ENCODE results near the gene RNF182.

DNA sequence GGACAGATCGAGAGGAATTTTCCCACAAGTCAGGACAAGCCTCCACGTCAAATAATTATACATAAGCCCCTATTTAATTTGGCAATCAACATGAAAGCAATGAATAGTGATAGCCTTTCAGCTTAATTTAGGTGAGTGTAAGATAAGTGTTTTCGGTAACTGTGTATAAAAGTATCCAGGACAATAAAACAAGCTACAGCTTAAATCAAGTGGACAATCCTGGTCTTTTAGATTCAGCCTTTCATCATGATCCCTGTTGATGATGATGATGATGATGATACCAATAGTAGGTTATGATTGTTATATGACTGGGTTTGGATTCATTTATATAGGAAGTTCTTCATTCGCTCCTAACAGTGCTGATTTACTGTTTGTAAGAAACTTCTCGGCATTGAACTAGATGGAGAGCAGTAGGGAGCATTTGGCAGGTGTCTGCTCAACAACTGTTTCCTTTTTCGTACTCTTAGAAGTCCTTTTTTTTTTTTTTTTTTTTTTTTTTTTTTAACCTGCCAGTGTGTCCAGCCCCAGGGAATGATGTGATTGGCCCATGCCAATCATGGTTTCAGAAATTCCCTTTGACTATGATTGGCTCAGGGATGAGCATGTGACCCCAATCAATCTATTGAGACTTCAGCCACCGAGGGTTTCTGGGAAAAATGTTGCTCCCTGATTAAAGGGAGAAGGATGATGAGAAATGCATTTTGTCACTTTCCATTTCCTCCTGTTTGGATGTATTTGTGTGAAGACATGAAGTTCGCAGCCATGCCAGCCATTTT is 11.3 kb upstream of the RNF182 start:
- TF ChIP-seq POLR2AphosphoS5 (IDR thresholded peaks at IDR 0.05): no peak
- TF ChIP-seq, protein P1, sequence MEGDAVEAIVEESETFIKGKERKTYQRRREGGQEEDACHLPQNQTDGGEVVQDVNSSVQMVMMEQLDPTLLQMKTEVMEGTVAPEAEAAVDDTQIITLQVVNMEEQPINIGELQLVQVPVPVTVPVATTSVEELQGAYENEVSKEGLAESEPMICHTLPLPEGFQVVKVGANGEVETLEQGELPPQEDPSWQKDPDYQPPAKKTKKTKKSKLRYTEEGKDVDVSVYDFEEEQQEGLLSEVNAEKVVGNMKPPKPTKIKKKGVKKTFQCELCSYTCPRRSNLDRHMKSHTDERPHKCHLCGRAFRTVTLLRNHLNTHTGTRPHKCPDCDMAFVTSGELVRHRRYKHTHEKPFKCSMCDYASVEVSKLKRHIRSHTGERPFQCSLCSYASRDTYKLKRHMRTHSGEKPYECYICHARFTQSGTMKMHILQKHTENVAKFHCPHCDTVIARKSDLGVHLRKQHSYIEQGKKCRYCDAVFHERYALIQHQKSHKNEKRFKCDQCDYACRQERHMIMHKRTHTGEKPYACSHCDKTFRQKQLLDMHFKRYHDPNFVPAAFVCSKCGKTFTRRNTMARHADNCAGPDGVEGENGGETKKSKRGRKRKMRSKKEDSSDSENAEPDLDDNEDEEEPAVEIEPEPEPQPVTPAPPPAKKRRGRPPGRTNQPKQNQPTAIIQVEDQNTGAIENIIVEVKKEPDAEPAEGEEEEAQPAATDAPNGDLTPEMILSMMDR (IDR thresholded peaks at IDR 0.05): no peak

Measured in prostate gland (tissue), 2 donors.